Endothelial cell of umbilical vein (primary cell): ENCODE results near the gene RANGAP1. TPM values are rescaled to one million over a fixed set of nuclear protein-coding genes. Genes with fewer than 3 reads are reported as not detected.

ENCODE experiments used
- BruUV-seq: library from RNA; stranded (reverse); fragments of 400-500 nt; replicated peaks from 2 replicates; lab custom pipeline; 2021; lab: Mats Ljungman, UMichigan
- CTCF ChIA-PET: fragments of 300-600, 350-600 bp; sonication (Branson Sonifier 250); formaldehyde crosslinking; loops from one replicate; lab custom pipeline; 2021; ENCODE audit warnings: antibody characterized with exemption, inconsistent platforms; lab: Charles Lee
- POLR2A ChIA-PET: fragments of 300-600, 350-600 bp; sonication (Branson Sonifier 250); formaldehyde crosslinking; loops from one replicate; lab custom pipeline; 2021; ENCODE audit warnings: antibody characterized with exemption, inconsistent platforms; lab: Charles Lee
- DNase-seq: peaks from one replicate; pipeline ENCODE4 v3.0.0-alpha.2; 2011; ENCODE audit warnings: low read depth, low spot score
- FAIRE-seq: peaks from 2 replicates; lab custom pipeline; 2011; peaks lifted over from hg19 to GRCh38; lab: Jason Lieb, UNC
- H2AFZ ChIP-seq: 2 replicates; pipeline ENCODE4 v1.6.0; 2012; ENCODE audit warnings: low read depth, low read length, control low read depth, inconsistent platforms
- H3K27ac ChIP-seq: 2 replicates; pipeline ENCODE4 v1.5.1; 2011; ENCODE audit warnings: low read depth, mild to moderate bottlenecking, control low read depth, low read length, moderate library complexity; ENCODE audit not compliant: insufficient read depth
- H3K27me3 ChIP-seq, 2 experiments: 2 replicates each; pipeline versions ENCODE4 v1.6.0 to v1.6.1; 2011; ENCODE audit warnings: low read length in 2 of 2, mixed read lengths in 1 of 2; ENCODE audit not compliant: control insufficient read depth in 2 of 2, insufficient read depth in 2 of 2
- H3K36me3 ChIP-seq, 2 experiments: 2 replicates in 1 of 2; 3 replicates in 1 of 2; pipeline ENCODE4 v1.5.1; 2011; ENCODE audit warnings: low read length in 2 of 2, mild to moderate bottlenecking in 1 of 2, moderate library complexity in 1 of 2; ENCODE audit not compliant: control insufficient read depth in 2 of 2, insufficient read depth in 2 of 2; ENCODE audit errors: extremely low read depth in 1 of 2
- H3K4me1 ChIP-seq: 3 replicates; pipeline ENCODE4 v1.5.1; 2011; ENCODE audit warnings: mild to moderate bottlenecking, low read length; ENCODE audit not compliant: control insufficient read depth, insufficient read depth; ENCODE audit errors: extremely low read depth
- H3K4me2 ChIP-seq: 2 replicates; pipeline ENCODE4 v1.6.1; 2011; ENCODE audit warnings: low read length, control low read depth, mixed read lengths; ENCODE audit not compliant: insufficient read depth
- H3K4me3 ChIP-seq, 3 experiments: fragments of 200-600 bp in 1 of 3; sonication (generic), shearing (Covaris generic) in 1 of 3; replicated peaks in 1 of 3; 2 replicates each; pipeline ENCODE4 v1.5.1; 2011 to 2016; ENCODE audit warnings: control low read depth in 3 of 3, low read length in 3 of 3, mild to moderate bottlenecking in 2 of 3, inconsistent platforms in 1 of 3, low read depth in 1 of 3, moderate library complexity in 1 of 3; ENCODE audit not compliant: insufficient read depth in 1 of 3
- H3K79me2 ChIP-seq: 2 replicates; pipeline ENCODE4 v1.6.0; 2012; ENCODE audit warnings: low read length, inconsistent platforms; ENCODE audit not compliant: control insufficient read depth, insufficient read depth
- H3K9ac ChIP-seq: replicated peaks from 2 replicates; pipeline ENCODE3; 2011; ENCODE audit warnings: low read length, control low read depth; ENCODE audit not compliant: insufficient read depth; ENCODE audit errors: extremely low read depth
- H3K9me1 ChIP-seq: replicated peaks from 3 replicates; pipeline ENCODE4 v1.6.0; 2011; ENCODE audit warnings: mild to moderate bottlenecking, low read length; ENCODE audit not compliant: control insufficient read depth, insufficient read depth; ENCODE audit errors: extremely low read depth
- H3K9me3 ChIP-seq: replicated peaks from 2 replicates; pipeline ENCODE4 v1.5.1; 2012; ENCODE audit warnings: low read length, inconsistent platforms; ENCODE audit not compliant: control insufficient read depth, insufficient read depth
- H4K20me1 ChIP-seq: replicated peaks from 2 replicates; pipeline ENCODE3; 2011; ENCODE audit warnings: mild to moderate bottlenecking, low read length; ENCODE audit not compliant: control insufficient read depth, insufficient read depth; ENCODE audit errors: extremely low read depth
- CTCF ChIP-seq, 2 donors: IDR thresholded peaks; 1 replicate in 1 of 2; 2 replicates in 1 of 2; pipeline ENCODE4 v1.5.1; 2011; ENCODE audit warnings: low read length in 2 of 2, mild to moderate bottlenecking in 2 of 2, moderate library complexity in 2 of 2, control low read depth in 1 of 2, inconsistent platforms in 1 of 2, low read depth in 1 of 2; ENCODE audit not compliant: insufficient read depth in 1 of 2; ENCODE audit errors: extremely low read depth in 1 of 2
- EZH2 ChIP-seq: IDR thresholded peaks from 2 replicates; pipeline ENCODE4 v1.6.1; 2012; ENCODE audit warnings: borderline replicate concordance, low read depth, mild to moderate bottlenecking, moderate library complexity, low read length, inconsistent platforms; ENCODE audit not compliant: severe bottlenecking
- GATA2 ChIP-seq: IDR thresholded peaks from 2 replicates; pipeline ENCODE4 v1.7.0; 2011; ENCODE audit warnings: low read depth, mild to moderate bottlenecking, moderate library complexity, mixed read lengths, low read length; ENCODE audit not compliant: insufficient read length, insufficient read depth
- JUN ChIP-seq: IDR thresholded peaks from 2 replicates; pipeline ENCODE4 v1.6.1; 2011; ENCODE audit warnings: borderline replicate concordance, low read depth; ENCODE audit not compliant: insufficient read length, insufficient read depth
- MAX ChIP-seq: IDR thresholded peaks from 2 replicates; pipeline ENCODE4 v1.6.1; 2011; ENCODE audit not compliant: insufficient read depth, insufficient read length
- MYC ChIP-seq: IDR thresholded peaks from one replicate; pipeline ENCODE4 v1.6.1; 2011; ENCODE audit warnings: mild to moderate bottlenecking, low read depth, low read length
- POLR2A ChIP-seq: IDR thresholded peaks from 2 replicates; pipeline ENCODE4 v1.6.1; 2012; ENCODE audit warnings: low read depth, mild to moderate bottlenecking, control low read depth, low read length
- POLR2AphosphoS5 ChIP-seq: IDR thresholded peaks from 2 replicates; pipeline ENCODE4 v1.6.1; 2012; ENCODE audit warnings: low read depth, mild to moderate bottlenecking, control low read depth, low read length, moderate library complexity; ENCODE audit not compliant: insufficient read depth
- dilution Hi-C: fragments of 300-500 bp; cut with MboI; formaldehyde crosslinking; loops from one replicate; pipeline ENCODE4 v1.15.0; 2019; ENCODE audit warnings: low sequenced_read_pairs; ENCODE audit not compliant: extremely low pct_ligation_motif_present
- intact Hi-C: fragments of 100-400 bp; cut with micrococcal nuclease; formaldehyde crosslinking; loops from one replicate; pipeline ENCODE4 v1.10.0; 2022
- polyA plus RNA-seq, 4 experiments: library from polyadenylated mRNA; depleted of rRNA in 3 of 4; stranded (reverse) in 3 of 4; unstranded in 1 of 4; fragments of >200 nt; gene quantifications; 2 replicates each; pipeline versions ENCODE4 v1.2.1 to v1.2.3, GENCODE V29; 2011 to 2012; ENCODE audit warnings: missing spikeins in 1 of 4
- total RNA-seq: library from RNA; stranded (reverse); gene quantifications from 2 replicates; pipeline ENCODE4 v1.2.3, GENCODE V29; 2021

RANGAP1 gene
- total and polyA plus RNA-seq, 2 donors (not counting 3 experiments of a cell fraction or from before 2014, with no cell fraction given) = 169 to 182 TPM

- TF ChIP-seq MAX (no peak), MYC (no peak), GATA2 (no peak), POLR2AphosphoS5 (no peak), EZH2 (no peak)
- Histone ChIP-seq H3K27ac (no peak overlapping the region), H2AFZ (no peak overlapping the region), H4K20me1 (no peaks in the 10 kb centered on the region), H3K9ac (no peak overlapping the region), H3K36me3 (peaks cover 19 to 56% of the 10 kb centered on the region in 2 experiments), H3K27me3 (no peaks in the 10 kb centered on the region), H3K4me1 (peaks cover under 1% of the 10 kb centered on the region), H3K79me2 (peaks cover 3% of the 10 kb centered on the region), H3K9me1 (no peaks in the 10 kb centered on the region), H3K4me2 (no peak overlapping the region), H3K9me3 (no peaks in the 10 kb centered on the region), H3K4me3 (no peak overlapping the region)
- ChIA-PET CTCF (no interaction called here), POLR2A (no interaction called here)
- dilution Hi-C loops (no loop called here), intact Hi-C loops (no loop called here)
- FAIRE-seq = no peak
- BruUV-seq = no TSS peak
- no peak for DNase-seq
These were observed 46.4 kb upstream of the RANGAP1 start for GRCh38 chr22:41332217-41332939.

GRCh38 chr22:41330169-41330568, 44.2 kb upstream of the RANGAP1 start:
- H3K27ac ChIP-seq = no peak overlapping the region
- FAIRE-seq (no peak), DNase-seq (no peak)
- CTCF ChIA-PET = no interaction called here
- no peak overlapping the region for H3K4me3 ChIP-seq
- no peak overlapping the region for H3K4me2 ChIP-seq
- no TSS peak for BruUV-seq
- TF ChIP-seq JUN (no peak), GATA2 (no peak), MAX (no peak), POLR2A (no peak), POLR2AphosphoS5 (no peak), EZH2 (no peak), CTCF (IDR thresholded peaks at IDR 0.05; ENCODE audit: extremely low read depth in 1 of 2, insufficient read depth in 1 of 2, low read depth in 1 of 2, low read length in 2 of 2) (no peak)
- dilution Hi-C loops (no loop called here), intact Hi-C loops (no loop called here)
- POLR2A ChIA-PET = no interaction called here
- no peak overlapping the region for H3K9ac ChIP-seq
- peaks cover 3% of the 10 kb centered on the region for H3K79me2 ChIP-seq
- H4K20me1 ChIP-seq = no peaks in the 10 kb centered on the region
- H3K9me3 ChIP-seq = no peaks in the 10 kb centered on the region
- no peaks in the 10 kb centered on the region for H3K9me1 ChIP-seq
- H3K4me1 ChIP-seq = peaks cover 10% of the 10 kb centered on the region
- peaks cover 19 to 67% of the 10 kb centered on the region in 2 experiments for H3K36me3 ChIP-seq
- no peaks in the 10 kb centered on the region for H3K27me3 ChIP-seq
- H2AFZ ChIP-seq = no peak overlapping the region
